Ovary (tissue), 9 donors: ENCODE results near the gene NAA11. TPM values are rescaled to one million over a fixed set of nuclear protein-coding genes. Genes with fewer than 3 reads are reported as not detected.

Experiments used
- DNase-seq, 5 donors: peaks; one replicate each; pipeline ENCODE4 v3.0.0-alpha.2; 2019 to 2020
- H3K27ac ChIP-seq, 2 donors: fragments of 200-600 bp; one replicate each; pipeline versions ENCODE4 v1.5.1 to v1.8.0; 2019 to 2022
- H3K27me3 ChIP-seq: fragments of 200-600 bp; one replicate; pipeline ENCODE4 v1.8.0; 2022
- H3K36me3 ChIP-seq: fragments of 200-600 bp; sonication (generic); one replicate; pipeline ENCODE4 v1.5.1; 2019
- H3K4me1 ChIP-seq: one replicate; pipeline ENCODE4 v1.8.1; 2013; ENCODE audit warnings: mild to moderate bottlenecking, moderate library complexity; ENCODE audit not compliant: insufficient read depth
- H3K4me3 ChIP-seq: fragments of 200-600 bp; sonication (generic); one replicate; pipeline ENCODE4 v1.5.1; 2017
- H3K9me3 ChIP-seq, 2 donors: fragments of 200-600 bp in 1 of 2; sonication (generic) in 1 of 2; one replicate each; pipeline versions ENCODE4 v1.5.1 to v1.8.1; 2013 to 2019; ENCODE audit warnings: mild to moderate bottlenecking in 1 of 2, moderate library complexity in 1 of 2
- CTCF ChIP-seq, 3 donors: fragments of 450-650 bp in 2 of 3; fragments of 200-600 bp in 1 of 3; IDR thresholded peaks; one replicate each; pipeline versions ENCODE4 v1.5.1 to v1.8.0; 2016 to 2022; ENCODE audit warnings: antibody characterized with exemption in 3 of 3, mild to moderate bottlenecking in 1 of 3
- EP300 ChIP-seq: sonication (generic); formaldehyde crosslinking; IDR thresholded peaks from one replicate; pipeline ENCODE4 v1.6.1; 2017; ENCODE audit warnings: antibody characterized with exemption
- POLR2A ChIP-seq: fragments of 450-650 bp; IDR thresholded peaks from one replicate; pipeline ENCODE4 v1.6.1; 2017; ENCODE audit warnings: antibody characterized with exemption, mild to moderate bottlenecking, moderate library complexity
- WGBS, 3 donors: extraction: QIAGEN DNeasy Blood & Tissue Kit in 1 of 3; methylation state at CpG; one replicate each; pipeline versions ENCODE4 v1.1.5 to v1.1.7; 2013 to 2017; 5-methylcytosine and 5-hydroxymethylcytosine counted together
- intact Hi-C, 4 donors: fragments of 100-400 bp; cut with DNase I; formaldehyde crosslinking; loops; one replicate each; pipeline versions ENCODE4 v1.11.0 to v1.15.1; 2022 to 2023
- polyA plus RNA-seq, 2 donors: library from polyadenylated mRNA; stranded (reverse); fragments of 200-250 nt in 1 of 2; fragments of 350-450 nt in 1 of 2; fragmentation: Illumina TruSeq in 1 of 2; extraction: RNeasy Lipid Tissue Mini Kit (QIAGEN cat#74804) in 1 of 2; gene quantifications; one replicate each; pipeline ENCODE4 v1.2.3, GENCODE V29; 2013 to 2014
- total RNA-seq, 7 donors: library from RNA; depleted of rRNA in 2 of 7; stranded (reverse); fragments of >200 nt in 2 of 7; fragmentation: NEBNext Ultra II Directional in 3 of 7; extraction: Animal tissue kit (Norgen Biotek cat#: 25700) in 3 of 7; gene quantifications; one replicate each; pipeline versions ENCODE4 v1.1.0 to v1.2.4, GENCODE V29; 2016 to 2023
- donor health status: DM: no; HTN: no; CAD: no; lungs with moderate emphysema.
- donor health status: DM: no; HTN: no; CAD: no.
- donor health status: Bipolar disorder and iron deficiency.
- donor health status: DM: yes; HTN: yes; CAD: no.
- donor health status: DM: no; HTN: no; CAD: no.
- donor health status: DM: yes; HTN: yes; CAD: no.

NAA11 gene
- total and polyA plus RNA-seq, 9 donors = not detected

GRCh38 chr4:79348405-79348804 is 22.5 kb upstream of the NAA11 start:
- Histone ChIP-seq H3K27me3 (no peaks in the 10 kb centered on the region), H3K27ac (no peak overlapping the region), H3K4me1 (no peaks in the 10 kb centered on the region), H3K9me3 (no peaks in the 10 kb centered on the region), H3K4me3 (no peak overlapping the region), H3K36me3 (no peaks in the 10 kb centered on the region)
- no peak for DNase-seq
- TF ChIP-seq CTCF (IDR thresholded peaks at IDR 0.05) = no peak
- no peak for TF ChIP-seq POLR2A
- TF ChIP-seq EP300 = no peak
- 89 to 93% (median 90%) methylated on average over 2 of the region's 2 CpGs for WGBS, 3 donors
- intact Hi-C loops = no loop called here

GRCh38 chr4:79341893-79342653 is 16.2 kb upstream of the NAA11 start:
- Histone ChIP-seq H3K36me3 (no peaks in the 10 kb centered on the region), H3K9me3 (no peaks in the 10 kb centered on the region), H3K4me3 (no peak overlapping the region), H3K4me1 (no peaks in the 10 kb centered on the region), H3K27ac (no peak overlapping the region), H3K27me3 (no peaks in the 10 kb centered on the region)
- TF ChIP-seq POLR2A = no peak
- intact Hi-C loops = no loop called here
- DNase-seq = no peak
- WGBS, 3 donors = 84 to 90% (median 88%) methylated on average over 3 of the region's 3 CpGs

- intact Hi-C loops = no loop called here
- WGBS, 3 donors = 87 to 93% (median 92%) methylated on average over 2 of the region's 2 CpGs
- no peaks in the 10 kb centered on the region for H3K27me3 ChIP-seq
- no peaks in the 10 kb centered on the region for H3K4me1 ChIP-seq
- TF ChIP-seq EP300 (no peak), CTCF (IDR thresholded peaks at IDR 0.05) (no peak), POLR2A (no peak)
- H3K4me3 ChIP-seq = no peak overlapping the region
- no peak overlapping the region for H3K27ac ChIP-seq
- H3K36me3 ChIP-seq = no peaks in the 10 kb centered on the region
- DNase-seq = no peak
- H3K9me3 ChIP-seq = no peaks in the 10 kb centered on the region
These were observed 14.7 kb upstream of the NAA11 start for GRCh38 chr4:79340568-79340967.

GRCh38 chr4:79338148-79338547 is 12.3 kb upstream of the NAA11 start:
- H3K9me3 ChIP-seq = no peaks in the 10 kb centered on the region
- intact Hi-C loops = no loop called here
- TF ChIP-seq EP300 (no peak), POLR2A (no peak), CTCF (IDR thresholded peaks at IDR 0.05) (no peak)
- H3K27me3 ChIP-seq = no peaks in the 10 kb centered on the region
- no peaks in the 10 kb centered on the region for H3K4me1 ChIP-seq
- H3K4me3 ChIP-seq = no peak overlapping the region
- no peak overlapping the region for H3K27ac ChIP-seq
- H3K36me3 ChIP-seq = no peaks in the 10 kb centered on the region
- DNase-seq = no peak

- no peak for DNase-seq
- Histone ChIP-seq H3K27ac (no peak overlapping the region), H3K4me3 (no peak overlapping the region), H3K27me3 (no peaks in the 10 kb centered on the region), H3K36me3 (no peaks in the 10 kb centered on the region), H3K4me1 (no peaks in the 10 kb centered on the region), H3K9me3 (no peaks in the 10 kb centered on the region)
- intact Hi-C loops = no loop called here
- 71 to 83% (median 79%) methylated on average over 1 of the region's 1 CpG for WGBS, 3 donors
- TF ChIP-seq CTCF (IDR thresholded peaks at IDR 0.05) (no peak), EP300 (no peak), POLR2A (no peak)
These were observed 8.9 kb upstream of the NAA11 start for GRCh38 chr4:79334783-79335182.
